AG09319 (cell line): ENCODE data around the gene LYRM4.

ENCODE experiments used
- DNase-seq: peaks from one replicate; pipeline ENCODE4 v3.0.0-alpha.2; 2010; ENCODE audit warnings: low read depth; ENCODE audit errors: extremely low read depth
- TF ChIP-seq, protein P1 (sequence below): IDR thresholded peaks from 2 replicates; pipeline ENCODE4 v1.5.1; 2011; ENCODE audit warnings: low read depth, mild to moderate bottlenecking, inconsistent platforms, low read length, moderate library complexity

Gene LYRM4

DNA sequence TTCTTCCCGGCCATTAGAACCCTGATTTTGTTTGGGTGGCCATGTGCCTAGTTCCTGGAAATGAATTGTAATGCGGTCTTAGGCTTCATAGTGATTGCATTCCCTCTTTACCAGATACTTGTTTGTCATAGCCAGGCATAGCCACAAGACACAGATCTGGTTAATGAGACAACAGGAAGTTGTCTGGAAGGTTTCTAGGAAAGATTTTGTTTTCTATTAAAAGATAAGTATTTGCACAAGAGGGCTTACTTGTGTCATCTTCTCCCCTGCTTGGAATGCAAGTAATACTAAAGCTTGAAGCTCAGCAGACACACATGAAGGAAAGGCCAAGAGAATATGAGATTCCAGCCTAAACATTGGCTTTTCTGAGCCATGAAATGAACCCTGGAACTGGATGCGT, 13.5 kb upstream of the LYRM4 start:
- DNase-seq = no peak
- TF ChIP-seq, protein P1, sequence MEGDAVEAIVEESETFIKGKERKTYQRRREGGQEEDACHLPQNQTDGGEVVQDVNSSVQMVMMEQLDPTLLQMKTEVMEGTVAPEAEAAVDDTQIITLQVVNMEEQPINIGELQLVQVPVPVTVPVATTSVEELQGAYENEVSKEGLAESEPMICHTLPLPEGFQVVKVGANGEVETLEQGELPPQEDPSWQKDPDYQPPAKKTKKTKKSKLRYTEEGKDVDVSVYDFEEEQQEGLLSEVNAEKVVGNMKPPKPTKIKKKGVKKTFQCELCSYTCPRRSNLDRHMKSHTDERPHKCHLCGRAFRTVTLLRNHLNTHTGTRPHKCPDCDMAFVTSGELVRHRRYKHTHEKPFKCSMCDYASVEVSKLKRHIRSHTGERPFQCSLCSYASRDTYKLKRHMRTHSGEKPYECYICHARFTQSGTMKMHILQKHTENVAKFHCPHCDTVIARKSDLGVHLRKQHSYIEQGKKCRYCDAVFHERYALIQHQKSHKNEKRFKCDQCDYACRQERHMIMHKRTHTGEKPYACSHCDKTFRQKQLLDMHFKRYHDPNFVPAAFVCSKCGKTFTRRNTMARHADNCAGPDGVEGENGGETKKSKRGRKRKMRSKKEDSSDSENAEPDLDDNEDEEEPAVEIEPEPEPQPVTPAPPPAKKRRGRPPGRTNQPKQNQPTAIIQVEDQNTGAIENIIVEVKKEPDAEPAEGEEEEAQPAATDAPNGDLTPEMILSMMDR = no peak

DNA sequence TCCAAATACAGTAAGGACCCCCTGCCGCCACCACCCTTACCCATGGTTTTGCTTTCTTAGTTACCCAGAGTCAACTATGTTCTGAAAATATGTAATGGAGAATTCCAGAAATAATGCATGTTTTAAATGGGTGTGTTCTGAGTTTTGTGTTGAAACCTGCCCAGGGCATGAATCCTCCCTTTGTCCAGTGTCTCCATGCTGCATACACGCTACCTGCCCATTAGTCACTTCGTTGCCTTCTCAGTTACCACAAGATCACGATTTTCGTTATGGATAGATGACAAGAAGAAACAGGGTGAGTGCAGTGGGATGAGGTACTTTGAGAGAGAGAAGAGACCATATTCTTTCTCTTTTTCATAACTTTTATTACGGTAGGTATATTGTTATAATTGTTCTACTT, 11.2 kb upstream of the LYRM4 start:
- DNase-seq = no peak
- TF ChIP-seq, protein P1 = no peak

DNA sequence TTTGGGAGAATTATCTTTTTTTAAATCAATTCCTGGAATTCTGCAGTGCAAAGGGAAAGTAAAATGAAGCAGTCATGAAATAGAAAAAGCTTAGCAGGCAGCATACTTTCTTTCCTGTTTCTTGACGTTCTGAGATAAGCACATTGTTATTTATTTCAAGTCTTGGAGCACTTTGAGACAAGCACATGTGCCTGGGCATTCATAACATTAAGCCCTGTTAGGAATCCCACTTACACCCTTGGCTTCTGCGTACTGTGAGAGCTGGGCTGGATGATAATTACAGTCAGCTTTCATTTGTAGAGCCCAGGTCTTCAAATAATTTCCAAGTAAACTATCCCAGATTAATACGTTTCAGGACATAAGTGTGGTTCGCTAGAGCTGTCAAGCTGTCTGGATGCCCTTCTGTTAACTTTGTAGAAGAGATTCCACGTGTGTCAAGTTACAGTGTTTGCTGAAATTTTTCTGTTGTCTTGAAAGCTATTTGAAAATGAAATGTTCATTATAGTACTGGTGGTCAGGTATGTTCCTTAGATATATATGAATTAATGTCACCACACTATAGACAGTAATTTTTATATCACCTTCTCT, 9.4 kb upstream of the LYRM4 start:
- TF ChIP-seq, protein P1 = no peak
- no peak for DNase-seq

DNA sequence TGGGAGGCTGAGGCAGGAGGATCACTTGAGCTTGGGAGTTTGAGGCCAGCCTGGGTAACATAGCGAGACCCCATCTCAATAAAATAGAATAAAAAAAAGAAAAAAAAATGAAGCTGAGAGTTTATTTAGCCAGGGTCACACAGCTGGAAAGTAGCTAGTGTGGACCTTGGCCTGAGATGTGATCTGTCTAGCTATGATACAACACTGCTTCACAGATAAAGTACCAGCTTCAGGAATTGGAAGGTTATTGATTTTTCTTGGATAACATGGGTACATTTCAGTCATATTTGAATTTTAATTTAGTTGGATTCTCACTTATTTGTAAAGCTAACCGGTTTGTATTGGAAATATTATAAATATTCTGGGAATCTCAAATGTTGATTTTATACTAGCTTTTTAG, 5.7 kb upstream of the LYRM4 start:
- DNase-seq = no peak
- TF ChIP-seq, protein P1 = no peak

DNA sequence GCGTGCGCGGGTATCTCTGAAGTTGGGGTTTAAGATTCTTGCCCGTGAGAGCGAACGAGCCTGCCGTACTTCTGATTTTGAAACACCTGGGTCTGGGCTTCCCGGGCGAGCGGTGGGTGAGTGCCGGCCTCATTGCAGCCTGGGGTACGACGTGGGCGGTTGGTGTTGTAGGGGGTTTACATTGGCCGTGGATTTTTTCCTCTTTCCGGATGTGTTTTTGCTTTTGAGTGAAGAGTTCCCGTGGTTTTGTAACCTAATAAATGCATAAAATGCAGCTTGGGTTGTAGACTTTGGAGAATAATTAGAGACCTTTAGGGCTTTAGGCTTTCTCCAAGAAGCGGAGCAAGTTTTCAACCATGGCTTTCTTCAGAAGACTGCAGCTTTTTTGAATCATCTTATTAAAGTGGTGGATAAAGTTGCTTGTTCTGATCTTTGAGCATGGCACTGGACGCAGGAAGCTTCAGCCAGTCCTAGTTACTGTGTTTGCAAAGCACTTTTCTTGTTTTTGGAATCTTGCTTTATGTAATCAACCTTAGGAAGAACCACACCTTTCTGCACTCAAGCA, 877 bp upstream of the LYRM4 start:
- DNase-seq = no peak
- TF ChIP-seq, protein P1 = no peak

DNA sequence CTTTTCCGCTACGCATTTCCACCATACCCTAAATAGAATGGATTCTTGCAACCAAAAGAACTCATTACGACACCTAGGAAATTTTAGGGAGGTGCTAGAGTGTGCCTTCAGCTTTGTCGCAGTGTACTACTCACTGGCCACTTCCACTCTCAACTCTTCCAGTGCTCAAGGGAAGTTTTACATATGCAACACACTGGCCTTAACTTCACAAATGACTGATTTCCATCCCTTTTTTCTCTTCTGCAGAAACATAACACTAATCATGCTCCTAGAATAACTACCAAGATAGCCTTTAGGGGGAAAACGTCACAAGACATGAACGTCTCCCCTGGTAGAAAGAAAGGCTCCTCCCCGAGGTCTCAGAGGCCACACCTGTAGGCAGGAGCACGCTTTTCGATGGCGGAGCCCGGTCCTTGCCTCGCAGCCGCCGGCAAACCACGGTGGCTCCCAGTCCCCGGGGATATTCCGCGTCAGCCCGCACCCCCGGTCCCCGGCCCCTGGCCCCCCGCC, 584 bp downstream of the LYRM4 start:
- TF ChIP-seq, protein P1 = no peak
- DNase-seq = no peak

DNA sequence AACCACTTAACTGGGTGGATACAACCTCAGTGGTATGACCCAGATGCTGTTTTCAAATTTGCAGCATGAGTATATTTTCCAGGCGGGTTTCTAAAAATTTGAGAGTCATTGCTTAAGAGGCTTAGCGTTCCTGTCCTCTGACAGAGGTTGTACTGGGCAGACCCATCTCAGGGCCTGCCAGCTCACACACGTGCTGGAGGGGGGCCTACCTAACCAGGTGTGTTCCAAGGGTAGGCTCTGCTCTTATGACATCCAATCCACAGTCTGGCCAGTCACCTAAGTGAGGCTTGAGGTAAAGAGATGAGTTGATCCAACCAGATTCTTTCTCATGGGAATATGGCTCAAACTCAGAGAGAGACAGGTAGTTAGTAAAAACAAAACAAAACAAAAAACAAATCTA, 1.3 kb downstream of the LYRM4 start:
- DNase-seq = no peak
- TF ChIP-seq, protein P1 = no peak
